Vagina (tissue), 2 donors: ENCODE measurements around the gene NOS3.

Experiments
- CTCF ChIP-seq, 3 experiments: fragments of 450-650 bp in 2 of 3; fragments of 200-600 bp in 1 of 3; sonication (generic) in 1 of 3; IDR thresholded peaks; one replicate each; pipeline ENCODE4 v1.5.1; 2017 to 2019; ENCODE audit warnings: antibody characterized with exemption in 3 of 3, mild to moderate bottlenecking in 2 of 3, moderate library complexity in 2 of 3
- POLR2A ChIP-seq, 2 donors: fragments of 450-650 bp; IDR thresholded peaks; one replicate each; pipeline ENCODE4 v1.6.1; 2017; ENCODE audit warnings: antibody characterized with exemption in 2 of 2, mild to moderate bottlenecking in 2 of 2, moderate library complexity in 2 of 2

- TF ChIP-seq CTCF (IDR thresholded peaks at IDR 0.05) = no peak
- no peak for TF ChIP-seq POLR2A (IDR thresholded peaks at IDR 0.05)
Measured at GRCh38 chr7:150951181-150951520, 39.7 kb upstream of the NOS3 start.
